Ecto neural progenitor cell (in vitro differentiated cells): ENCODE results near the gene ACTN4.

Source experiments
- DNase-seq: peaks from one replicate; pipeline ENCODE4 v3.0.0-alpha.2; 2018; ENCODE audit warnings: low spot score

The ACTN4 gene

DNA sequence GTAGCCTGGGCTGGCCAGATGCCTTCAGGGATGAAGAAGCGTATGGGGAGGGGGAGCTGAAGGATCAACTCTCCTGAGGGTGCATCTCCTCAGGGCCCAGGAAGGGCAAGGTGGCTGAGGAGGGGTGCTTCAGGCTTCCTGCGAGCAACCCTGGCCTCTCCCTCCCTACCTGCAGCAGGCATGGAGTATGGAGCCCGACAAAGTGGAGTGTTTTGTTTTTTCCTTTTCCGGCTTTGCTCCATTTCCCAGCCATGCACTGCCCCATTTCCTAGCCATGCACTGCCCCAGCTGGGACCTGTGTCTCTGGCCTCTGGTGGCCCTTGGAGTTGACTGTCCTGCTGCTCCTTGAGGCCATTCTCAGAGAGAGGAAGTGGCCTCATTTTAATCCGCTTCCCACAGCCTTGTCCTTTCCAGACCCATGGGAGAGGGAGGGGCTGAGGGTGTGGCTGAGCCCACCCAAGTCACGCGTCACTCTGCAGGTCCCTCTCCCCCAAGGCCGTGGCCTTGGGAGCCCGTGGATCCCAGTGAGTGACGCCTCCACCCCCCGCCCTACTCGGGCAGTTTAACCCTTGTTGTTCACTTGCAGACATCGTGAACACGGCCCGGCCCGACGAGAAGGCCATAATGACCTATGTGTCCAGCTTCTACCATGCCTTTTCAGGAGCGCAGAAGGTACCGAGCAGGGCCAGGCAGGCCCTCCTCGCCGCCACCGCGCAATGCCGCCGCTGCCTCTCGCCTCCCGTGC is 62.4 kb downstream of the ACTN4 start:
- DNase-seq: no peak

DNA sequence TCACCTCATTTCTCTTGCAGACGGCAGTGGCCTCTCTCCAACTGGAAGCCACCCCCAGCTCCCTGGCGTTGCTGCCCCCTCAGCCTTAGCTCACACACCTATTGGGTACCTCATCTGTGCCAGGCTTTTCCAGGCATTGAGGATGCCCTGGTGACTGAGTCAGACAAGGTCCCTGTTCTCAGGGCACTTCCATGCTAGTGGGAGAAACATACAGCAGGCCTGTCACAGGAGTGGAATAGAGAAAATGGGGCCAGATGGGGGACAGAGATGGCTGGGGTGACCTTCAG is 62.9 kb downstream of the ACTN4 start:
- no peak for DNase-seq

- no peak for DNase-seq
Observed at GRCh38 chr19:38710928-38711725, 63.7 kb downstream of the ACTN4 start.

- no peak for DNase-seq
Observed at GRCh38 chr19:38711726-38712153, 64.3 kb downstream of the ACTN4 start.

GRCh38 chr19:38712161-38712748 is 64.8 kb downstream of the ACTN4 start:
- no peak for DNase-seq

DNA sequence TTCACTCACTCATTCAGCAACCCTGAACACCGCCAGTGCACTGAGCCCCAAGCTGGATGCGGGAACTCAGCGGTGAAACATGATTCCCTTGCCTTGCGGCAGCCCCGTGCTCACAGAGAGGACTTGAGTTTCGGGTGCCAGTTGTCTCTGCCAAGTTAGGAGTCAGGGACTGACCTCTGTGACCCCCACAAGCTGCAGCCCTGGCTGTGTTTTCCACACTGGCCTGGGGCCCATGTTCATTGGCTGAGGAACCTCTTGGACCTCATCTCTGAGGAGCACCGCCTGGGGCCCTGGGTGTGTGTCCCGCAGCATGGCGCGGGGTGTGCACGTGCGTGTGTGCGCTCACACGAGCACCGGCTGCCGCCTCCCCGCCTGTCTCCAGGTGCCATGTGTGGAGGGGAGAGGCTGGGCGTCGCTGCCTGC is 65.8 kb downstream of the ACTN4 start:
- DNase-seq: no peak

- no peak for DNase-seq
Observed at GRCh38 chr19:38713865-38714264, 66.4 kb downstream of the ACTN4 start.

DNA sequence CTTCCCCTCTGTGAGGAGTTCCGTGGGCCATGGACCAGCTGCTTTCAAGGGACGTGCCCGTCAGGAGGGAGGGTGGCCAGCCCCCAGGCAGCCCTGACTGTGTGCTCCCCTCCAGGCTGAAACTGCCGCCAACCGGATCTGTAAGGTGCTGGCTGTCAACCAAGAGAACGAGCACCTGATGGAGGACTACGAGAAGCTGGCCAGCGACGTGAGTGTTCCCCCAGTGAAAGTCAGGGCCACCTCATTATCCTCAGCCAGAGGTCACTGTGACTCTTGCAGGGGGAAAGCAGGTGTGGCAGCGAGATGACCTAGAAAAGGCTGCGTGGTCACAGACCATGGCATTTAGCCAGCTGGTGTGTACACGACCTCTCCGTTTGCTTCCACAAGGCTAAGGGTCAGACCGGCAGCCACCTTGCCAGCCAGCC is 66.9 kb downstream of the ACTN4 start:
- no peak for DNase-seq

DNA sequence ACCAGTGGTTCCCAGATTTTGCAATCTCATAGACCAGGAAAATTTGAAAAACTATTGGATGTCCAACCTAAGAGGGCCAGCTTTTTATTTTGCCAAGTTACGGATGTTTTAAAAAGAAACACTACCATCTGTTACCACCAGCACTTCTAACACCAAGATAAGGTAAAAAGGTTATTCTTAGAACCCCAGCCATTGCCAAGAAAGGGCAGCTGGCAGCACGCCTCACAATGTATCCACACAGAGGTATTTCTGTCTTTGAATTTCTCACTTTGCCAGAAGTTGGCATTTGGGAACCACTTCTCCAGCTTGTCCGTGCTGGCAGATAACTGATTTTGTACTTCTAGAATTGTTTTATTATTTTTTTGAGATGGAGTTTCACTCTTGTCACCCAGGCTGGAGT is 68.1 kb downstream of the ACTN4 start:
- DNase-seq: no peak

DNA sequence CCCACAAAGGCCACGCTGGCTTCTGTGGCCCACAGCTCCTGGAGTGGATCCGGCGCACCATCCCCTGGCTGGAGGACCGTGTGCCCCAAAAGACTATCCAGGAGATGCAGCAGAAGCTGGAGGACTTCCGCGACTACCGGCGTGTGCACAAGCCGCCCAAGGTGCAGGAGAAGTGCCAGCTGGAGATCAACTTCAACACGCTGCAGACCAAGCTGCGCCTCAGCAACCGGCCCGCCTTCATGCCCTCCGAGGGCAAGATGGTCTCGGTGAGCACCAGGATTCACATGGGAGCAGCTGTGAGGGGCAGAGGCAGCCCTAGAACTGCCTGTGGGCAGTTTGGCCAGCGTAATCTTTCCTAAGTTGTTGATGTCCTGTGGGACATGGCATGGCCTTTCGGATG is 69.6 kb downstream of the ACTN4 start:
- no peak for DNase-seq

GRCh38 chr19:38717855-38718254 is 70.4 kb downstream of the ACTN4 start:
- DNase-seq: no peak

DNA sequence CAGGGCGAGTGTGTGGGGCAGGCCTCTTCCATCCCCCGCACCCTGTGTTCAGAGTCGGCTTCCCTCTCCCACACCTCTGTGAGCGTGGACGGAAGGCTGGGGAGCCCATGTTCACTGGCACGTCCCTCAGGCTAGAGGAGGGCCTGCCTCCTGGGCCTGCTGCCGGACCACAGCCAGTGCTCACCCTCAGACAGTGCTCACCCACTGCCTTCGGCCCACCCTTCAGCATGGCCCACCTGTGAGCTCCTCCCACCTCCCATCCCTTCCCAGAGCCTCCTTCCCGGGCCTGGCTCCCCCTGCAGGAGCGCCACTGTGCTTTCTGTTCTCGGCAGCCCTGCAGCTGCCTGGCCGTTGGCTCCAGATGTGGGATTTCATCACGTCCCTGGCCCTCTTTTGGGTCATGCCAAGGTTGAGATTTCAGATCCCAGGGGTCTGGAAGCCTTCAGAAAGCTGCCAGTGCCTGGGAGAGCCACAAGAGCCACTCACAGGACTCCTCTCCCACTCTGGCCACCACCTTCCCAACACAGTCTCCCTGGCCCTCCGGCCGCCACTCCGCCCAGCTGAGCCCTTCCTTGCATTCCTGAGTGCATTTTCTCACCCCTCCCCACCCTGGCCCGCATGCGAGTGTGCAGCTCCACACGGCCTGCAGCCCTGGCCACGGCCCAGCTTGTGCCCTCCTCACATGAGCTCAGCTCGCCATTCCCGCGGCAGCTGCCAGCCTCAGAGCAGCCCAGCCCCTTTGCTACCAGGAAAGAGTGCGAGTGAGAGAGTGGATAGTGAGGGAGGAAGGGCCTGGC is 71.5 kb downstream of the ACTN4 start:
- DNase-seq: no peak

DNA sequence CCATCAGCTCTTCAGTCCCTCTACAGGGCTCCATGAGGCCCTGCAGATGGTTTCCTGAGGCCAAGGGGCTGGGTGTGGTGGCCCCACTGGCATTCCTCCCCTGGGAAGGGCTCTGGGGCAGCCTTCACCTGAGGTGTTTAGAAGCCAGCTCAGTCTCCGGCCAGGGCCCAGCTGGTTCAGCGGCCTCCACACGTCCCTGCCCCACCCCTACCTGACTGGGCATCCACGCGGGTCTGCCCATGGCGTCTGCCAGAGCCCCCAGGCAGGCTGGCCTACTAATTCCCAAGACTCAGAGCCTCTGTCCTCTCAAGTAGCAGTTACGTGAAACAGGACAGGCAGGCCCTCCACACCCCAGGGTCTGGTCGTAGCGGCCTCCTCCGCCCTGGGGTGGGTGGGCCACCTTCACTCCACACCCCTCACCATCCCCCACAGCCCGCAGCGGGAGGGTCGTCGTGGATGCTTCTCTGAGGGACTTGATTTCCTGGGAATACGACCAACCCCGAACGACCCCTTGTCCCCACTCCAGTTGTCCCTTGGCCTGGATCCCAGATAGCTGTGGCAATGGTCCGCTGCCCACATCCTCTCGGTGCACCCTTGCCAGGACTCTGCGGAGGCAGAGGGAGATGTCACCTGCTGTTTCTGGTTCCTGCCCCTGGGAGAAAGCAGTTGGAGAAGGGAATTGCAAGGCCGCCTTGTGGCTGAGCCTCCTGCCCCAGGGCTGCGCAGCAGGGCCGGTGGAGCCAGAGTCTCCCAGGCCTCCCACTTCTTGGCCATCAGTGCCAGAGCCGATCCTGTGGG is 72.5 kb downstream of the ACTN4 start:
- DNase-seq: no peak

GRCh38 chr19:38720559-38721236 is 73.2 kb downstream of the ACTN4 start:
- DNase-seq: no peak

DNA sequence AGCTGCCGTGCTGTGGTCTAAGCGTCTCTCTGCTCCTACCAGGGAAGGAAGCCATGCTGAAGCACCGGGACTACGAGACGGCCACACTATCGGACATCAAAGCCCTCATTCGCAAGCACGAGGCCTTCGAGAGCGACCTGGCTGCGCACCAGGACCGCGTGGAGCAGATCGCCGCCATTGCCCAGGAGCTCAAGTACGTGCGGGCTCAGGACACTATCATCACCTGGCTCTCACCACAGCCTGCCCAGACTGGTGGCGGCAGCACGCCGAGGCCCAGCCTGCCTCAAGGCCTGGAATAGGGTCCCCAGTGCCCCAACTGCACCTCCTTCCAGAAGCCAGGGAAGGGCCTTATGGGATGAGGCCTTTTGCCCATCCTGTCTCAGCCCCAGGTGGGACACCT is 74.0 kb downstream of the ACTN4 start:
- no peak for DNase-seq

DNA sequence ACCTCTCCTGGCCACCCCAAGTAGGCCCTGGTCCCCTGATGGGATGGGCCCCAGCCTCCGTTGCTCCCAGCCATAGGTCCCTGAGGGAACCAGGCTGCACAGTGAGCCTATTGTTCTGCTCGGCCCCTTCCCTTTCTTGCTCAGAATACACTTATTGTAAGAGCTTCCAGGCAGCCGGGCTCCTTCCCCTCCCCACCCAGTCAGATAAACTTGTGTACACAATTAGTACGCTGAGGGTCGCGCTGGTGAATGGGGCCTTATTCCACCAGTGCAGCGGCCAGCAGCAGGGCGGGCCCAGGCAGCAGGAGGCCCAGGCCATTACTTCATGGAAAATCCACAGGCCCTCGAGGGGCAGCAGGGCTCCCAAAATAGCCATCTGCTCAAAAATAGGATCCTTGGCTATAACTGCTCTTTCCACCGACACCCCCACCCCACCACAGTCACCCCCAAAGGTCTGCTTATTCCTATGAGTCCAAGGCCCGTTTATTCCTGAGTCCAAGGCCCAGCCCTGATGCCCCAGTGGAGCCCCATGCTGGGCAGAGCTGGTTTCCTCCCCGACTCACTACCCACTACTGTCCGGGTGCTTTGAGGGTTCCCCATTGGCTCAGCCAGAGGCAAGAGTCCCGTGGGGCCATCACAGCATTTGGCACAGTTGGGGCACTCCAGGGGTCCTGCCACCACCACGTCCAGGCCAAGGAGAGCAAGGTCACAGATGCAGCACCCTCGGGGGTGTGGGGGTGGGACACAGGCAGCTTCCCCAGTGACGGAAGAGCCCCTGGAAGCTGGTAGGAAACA is 74.7 kb downstream of the ACTN4 start:
- DNase-seq: no peak

DNA sequence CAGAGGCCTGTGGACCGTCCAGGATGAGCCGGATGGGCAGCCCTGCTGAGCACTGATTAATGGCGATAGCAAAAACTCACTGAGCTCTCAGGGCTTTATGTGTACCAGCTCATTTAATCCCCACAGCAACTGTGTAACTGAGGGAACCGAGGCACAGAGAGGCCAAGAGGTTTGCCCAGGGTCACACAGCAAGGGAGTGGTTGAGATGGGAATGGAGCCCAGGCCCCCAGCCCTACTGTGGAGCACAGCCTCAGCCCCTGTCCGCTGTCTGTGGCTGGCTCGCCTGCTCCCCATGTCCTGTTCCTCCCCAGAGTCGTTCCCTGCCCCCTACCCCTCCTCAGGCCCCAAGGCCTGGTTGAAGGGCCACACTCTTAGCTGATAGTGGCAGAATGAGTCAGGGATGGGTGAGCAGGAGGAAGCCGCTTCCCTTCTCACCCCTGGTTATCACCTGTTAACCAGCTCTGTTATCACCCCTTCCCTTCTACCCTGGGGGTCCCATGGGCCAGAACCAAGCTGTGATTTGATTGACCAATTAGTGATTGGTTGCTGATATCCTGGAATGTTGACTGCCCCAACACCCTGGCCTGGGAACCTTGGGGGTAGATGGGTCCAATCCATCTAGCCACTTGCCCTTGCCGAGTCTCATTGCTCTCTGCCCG is 75.6 kb downstream of the ACTN4 start:
- no peak for DNase-seq

GRCh38 chr19:38723606-38723965 is 76.1 kb downstream of the ACTN4 start:
- no peak for DNase-seq

DNA sequence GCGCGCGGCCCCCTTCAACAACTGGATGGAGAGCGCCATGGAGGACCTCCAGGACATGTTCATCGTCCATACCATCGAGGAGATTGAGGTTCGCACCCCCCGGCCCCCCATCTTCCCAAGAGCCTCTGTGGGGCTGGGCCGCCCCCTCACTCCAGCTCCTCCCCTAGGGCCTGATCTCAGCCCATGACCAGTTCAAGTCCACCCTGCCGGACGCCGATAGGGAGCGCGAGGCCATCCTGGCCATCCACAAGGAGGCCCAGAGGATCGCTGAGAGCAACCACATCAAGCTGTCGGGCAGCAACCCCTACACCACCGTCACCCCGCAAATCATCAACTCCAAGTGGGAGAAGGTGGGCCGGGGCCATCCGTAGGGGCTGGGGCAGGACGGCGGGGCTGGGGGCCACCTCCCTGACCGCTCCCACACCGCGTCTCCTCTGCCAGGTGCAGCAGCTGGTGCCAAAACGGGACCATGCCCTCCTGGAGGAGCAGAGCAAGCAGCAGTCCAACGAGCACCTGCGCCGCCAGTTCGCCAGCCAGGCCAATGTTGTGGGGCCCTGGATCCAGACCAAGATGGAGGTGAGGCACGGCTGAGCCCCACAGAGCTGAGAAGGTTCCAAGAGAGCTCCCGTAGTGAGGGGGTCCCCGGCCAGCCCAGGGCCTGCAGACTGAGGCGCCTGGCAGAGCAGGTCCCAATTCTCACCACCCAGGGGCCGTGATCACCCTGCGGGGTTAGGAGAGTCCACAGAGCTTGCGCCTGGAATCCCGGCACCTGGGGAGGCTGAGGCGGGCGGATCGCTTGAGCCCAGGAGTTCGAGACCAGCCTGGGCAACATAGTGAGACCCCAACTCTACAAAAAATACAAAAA is 76.8 kb downstream of the ACTN4 start:
- no peak for DNase-seq
